GM18868 (cell line): ENCODE results near the gene COPS6.

ENCODE experiments used
- ATAC-seq: cut with Tn5 transposase; IDR thresholded peaks from one replicate; pipeline ENCODE4 v1.9.1; 2021; ENCODE audit warnings: mild to moderate bottlenecking, moderate library complexity; ENCODE audit not compliant: unreplicated experiment

COPS6 gene

GRCh38 chr7:100079024-100079560, 9.7 kb upstream of the COPS6 start:
- no peak for ATAC-seq

- ATAC-seq: no peak
Measured at GRCh38 chr7:100080907-100081534, 7.7 kb upstream of the COPS6 start.

DNA sequence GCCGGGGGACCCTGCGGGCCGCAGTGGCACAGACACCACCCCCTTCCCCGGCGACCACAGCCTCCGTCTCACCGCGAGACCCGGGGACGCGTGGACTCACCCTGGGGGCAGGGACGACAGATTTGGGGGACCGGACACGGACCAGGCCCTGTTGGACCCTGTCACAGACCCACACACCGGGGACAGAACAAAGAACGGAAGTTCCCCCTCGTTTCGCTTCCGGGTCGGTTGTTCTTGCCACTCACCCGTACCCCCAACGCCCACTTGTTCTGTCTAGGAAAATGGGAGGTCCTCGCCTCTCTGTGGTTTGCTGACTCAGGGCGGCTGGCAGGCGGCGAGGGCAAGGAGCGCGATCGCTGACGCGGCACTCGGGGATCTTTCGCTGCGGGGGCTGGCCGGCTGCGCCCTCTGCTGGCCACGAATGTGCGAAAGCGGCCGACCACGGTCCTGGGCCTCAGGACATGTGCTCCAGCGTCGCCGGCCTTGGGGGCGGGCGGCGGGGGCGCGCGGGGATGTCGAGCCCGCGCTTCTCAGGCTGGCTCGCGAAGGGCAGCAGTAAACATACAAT, 7.2 kb upstream of the COPS6 start, which contains the start of gene ZNF3:
Gene ZNF3 (minus strand): TSS at position 189 of the 568 bp plus-strand sequence. CDS start 4,366 bp downstream, outside the sequence.
- ATAC-seq: peak; percentile 81

- ATAC-seq: no peak
Measured at GRCh38 chr7:100082978-100083377, 5.8 kb upstream of the COPS6 start.

DNA sequence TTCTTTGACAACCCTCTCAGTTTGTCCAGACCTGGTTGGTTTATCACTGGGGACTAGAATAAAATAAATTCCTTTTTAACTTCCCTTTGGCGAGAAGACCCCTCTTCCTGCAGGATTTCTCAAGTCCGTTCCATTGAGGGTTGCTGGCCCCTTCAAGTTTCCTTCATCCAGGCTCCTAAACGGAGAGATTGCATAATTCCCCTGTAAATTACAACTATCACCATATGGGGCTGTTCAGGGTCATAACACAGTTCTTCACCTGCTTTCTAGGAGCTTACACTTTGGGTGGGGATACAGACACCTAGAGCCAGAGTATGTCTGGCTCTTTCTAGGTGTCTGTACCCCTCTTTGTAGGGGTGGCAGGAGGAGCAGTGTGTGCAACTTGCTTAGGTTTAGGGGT, 3.3 kb upstream of the COPS6 start:
- ATAC-seq: no peak

- ATAC-seq: no peak
Measured at GRCh38 chr7:100087055-100087750, 1.6 kb upstream of the COPS6 start.

GRCh38 chr7:100088095-100088620, 611 bp upstream of the COPS6 start:
- no peak for ATAC-seq

- no peak for ATAC-seq
Measured at GRCh38 chr7:100089458-100090196, 858 bp downstream of the COPS6 start.

DNA sequence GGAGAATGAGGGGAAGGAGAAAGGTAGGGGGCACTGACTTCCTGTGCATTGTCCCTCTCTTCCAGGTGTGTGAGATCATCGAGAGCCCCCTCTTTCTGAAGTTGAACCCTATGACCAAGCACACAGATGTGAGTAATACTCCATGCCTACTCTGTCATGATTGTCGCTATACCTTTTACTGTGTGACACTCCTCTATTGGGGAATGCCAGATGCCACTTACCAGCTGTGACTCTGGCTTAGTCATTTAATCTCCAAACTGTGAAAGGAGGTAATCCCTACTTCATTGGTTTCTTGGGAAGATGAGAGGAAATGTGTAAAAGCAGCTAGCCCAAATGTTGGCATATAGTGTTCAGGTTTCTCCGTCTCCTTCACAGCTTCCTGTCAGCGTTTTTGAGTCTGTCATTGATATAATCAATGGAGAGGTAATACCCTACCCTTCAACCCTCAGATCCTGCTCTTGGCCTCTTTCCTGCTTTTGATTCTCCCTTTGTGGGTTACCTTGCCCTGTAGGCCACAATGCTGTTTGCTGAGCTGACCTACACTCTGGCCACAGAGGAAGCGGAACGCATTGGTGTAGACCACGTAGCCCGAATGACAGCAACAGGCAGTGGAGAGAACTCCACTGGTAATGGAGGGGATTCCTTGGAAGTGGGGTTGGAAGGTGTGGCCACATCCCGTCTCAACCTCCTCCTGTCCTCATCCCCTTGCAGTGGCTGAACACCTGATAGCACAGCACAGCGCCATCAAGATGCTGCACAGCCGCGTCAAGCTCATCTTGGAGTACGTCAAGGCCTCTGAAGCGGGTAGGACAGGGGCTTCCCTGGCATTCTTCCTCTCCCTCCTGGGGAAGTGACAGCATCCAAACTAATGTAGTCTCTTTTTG, 2.0 kb downstream of the COPS6 start:
- no peak for ATAC-seq

GRCh38 chr7:100091411-100092181, 2.8 kb downstream of the COPS6 start:
- no peak for ATAC-seq

GRCh38 chr7:100093054-100093453, 4.3 kb downstream of the COPS6 start:
- no peak for ATAC-seq

- ATAC-seq: no peak
Measured at GRCh38 chr7:100093498-100093897, 4.7 kb downstream of the COPS6 start.

DNA sequence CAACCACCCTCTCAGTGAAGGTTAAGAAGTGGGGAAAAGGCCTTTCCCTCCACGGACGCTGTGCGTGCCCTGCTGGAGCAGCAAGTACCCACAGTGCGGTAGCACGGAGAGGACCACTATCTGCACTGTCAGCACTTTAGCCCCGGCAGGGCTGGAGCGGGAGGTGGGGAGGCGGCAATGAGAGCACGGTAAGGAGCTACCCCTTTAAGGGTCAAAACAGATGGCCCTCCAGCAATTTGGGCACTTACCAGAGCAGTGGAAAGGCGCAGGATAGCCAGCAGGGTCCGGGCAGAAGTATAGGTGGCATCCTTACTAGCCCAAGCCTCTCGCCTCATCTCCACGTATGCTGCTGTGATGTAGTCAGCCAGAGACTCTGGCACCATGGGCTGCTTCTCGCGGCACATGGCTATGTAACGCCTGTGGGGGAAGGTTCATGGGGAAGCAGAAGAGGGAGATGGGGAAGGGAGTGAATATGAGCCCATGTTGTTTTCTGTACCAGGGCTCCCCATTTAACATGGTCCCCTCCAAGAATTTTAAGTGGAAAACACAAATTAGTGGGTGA, 5.2 kb downstream of the COPS6 start:
- no peak for ATAC-seq

- ATAC-seq: no peak
Measured at GRCh38 chr7:100095289-100095688, 6.5 kb downstream of the COPS6 start.

DNA sequence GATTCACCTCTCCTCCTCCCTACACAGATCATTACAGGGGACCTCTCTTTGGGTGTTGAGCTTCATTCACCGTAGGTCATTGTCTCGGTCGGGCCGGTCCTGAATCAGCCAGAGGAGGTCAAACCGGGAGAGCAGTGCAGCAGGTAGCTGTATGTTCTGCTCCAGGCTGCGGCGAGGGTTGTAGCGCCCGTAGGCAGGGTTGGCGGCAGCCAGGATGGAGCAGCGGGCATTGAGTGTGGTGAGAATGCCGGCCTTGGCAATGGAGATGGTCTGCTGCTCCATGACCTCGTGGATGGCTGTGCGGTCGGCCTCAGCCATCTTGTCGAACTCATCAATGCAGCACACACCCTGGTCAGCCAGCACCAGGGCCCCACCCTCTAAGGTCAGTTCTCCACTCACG, 6.9 kb downstream of the COPS6 start:
- ATAC-seq: no peak

- no peak for ATAC-seq
Measured at GRCh38 chr7:100098913-100099312, 10.1 kb downstream of the COPS6 start.

GRCh38 chr7:100099452-100099851, 10.7 kb downstream of the COPS6 start:
- ATAC-seq: no peak

GRCh38 chr7:100100420-100101015, 11.7 kb downstream of the COPS6 start:
- ATAC-seq: peak; percentile 64
